H4 (cell line): ENCODE data around the gene STK33. TPM values are rescaled to one million over a fixed set of nuclear protein-coding genes. Genes with fewer than 3 reads are reported as not detected.
A peak's percentile ranks its signal among the peaks of the same experiment; 100 is the strongest.
"Not testable (repeated sequence)": the region's sequence is repeated elsewhere in the genome, so short reads cannot be mapped to it uniquely, and the experiment has no call there.

Experiments used
- DNase-seq: peaks from one replicate; pipeline ENCODE4 v3.0.0-alpha.2; 2015; ENCODE audit warnings: low spot score
- total RNA-seq: library from RNA; depleted of rRNA; stranded (reverse); fragments of >200 nt; shearing (Covaris generic); gene quantifications from 2 replicates; pipeline ENCODE4 v1.2.3, GENCODE V29; 2014

STK33 gene
- total RNA-seq, 1 experiment from 2014 or later = 8.1 TPM

GRCh38 chr11:8543278-8543677, 50.8 kb downstream of the STK33 start:
- no peak for DNase-seq

- no peak for DNase-seq
These were observed 52.6 kb downstream of the STK33 start for GRCh38 chr11:8541448-8541847.

GRCh38 chr11:8533332-8533731, 60.7 kb downstream of the STK33 start:
- no peak for DNase-seq

GRCh38 chr11:8532475-8532874, 61.6 kb downstream of the STK33 start:
- no peak for DNase-seq

GRCh38 chr11:8531982-8532381, 62.0 kb downstream of the STK33 start:
- no peak for DNase-seq

GRCh38 chr11:8531312-8531711, 62.7 kb downstream of the STK33 start:
- DNase-seq = peak; percentile 80

- no peak for DNase-seq
These were observed 66.1 kb downstream of the STK33 start for GRCh38 chr11:8527939-8528338.

- no peak for DNase-seq
These were observed 70.6 kb downstream of the STK33 start for GRCh38 chr11:8523396-8523795.

GRCh38 chr11:8512547-8512946, 81.5 kb downstream of the STK33 start:
- no peak for DNase-seq

GRCh38 chr11:8503910-8504364, 90.1 kb downstream of the STK33 start:
- no peak for DNase-seq

- no peak for DNase-seq
These were observed 92.2 kb downstream of the STK33 start for GRCh38 chr11:8501836-8502235.

GRCh38 chr11:8488395-8488794, 105.6 kb downstream of the STK33 start:
- DNase-seq = no peak

- DNase-seq = no peak
These were observed 106.8 kb downstream of the STK33 start for GRCh38 chr11:8487261-8487660.

GRCh38 chr11:8484251-8484650, 109.8 kb downstream of the STK33 start:
- DNase-seq = no peak

GRCh38 chr11:8480858-8481257, 113.2 kb downstream of the STK33 start:
- DNase-seq = no peak

- no peak for DNase-seq
These were observed 116.3 kb downstream of the STK33 start for GRCh38 chr11:8477680-8478079.

- no peak for DNase-seq
These were observed 116.9 kb downstream of the STK33 start for GRCh38 chr11:8477151-8477550.

- DNase-seq = not testable (repeated sequence)
These were observed 126.2 kb downstream of the STK33 start for GRCh38 chr11:8467806-8468205.

GRCh38 chr11:8467356-8467755, 126.7 kb downstream of the STK33 start:
- DNase-seq = not testable (repeated sequence)

GRCh38 chr11:8466884-8467283, 127.1 kb downstream of the STK33 start:
- DNase-seq = not testable (repeated sequence)

- DNase-seq = no peak
These were observed 134.2 kb downstream of the STK33 start for GRCh38 chr11:8459711-8460399.

- DNase-seq = no peak
These were observed 151.7 kb downstream of the STK33 start for GRCh38 chr11:8442301-8442700.

GRCh38 chr11:8440649-8441048, 153.4 kb downstream of the STK33 start:
- DNase-seq = no peak

GRCh38 chr11:8429483-8429882, 164.5 kb downstream of the STK33 start:
- no peak for DNase-seq
